HG02884 (cell line): ENCODE results near the gene GREB1.

Source experiments
- ATAC-seq: cut with Tn5 transposase; IDR thresholded peaks from one replicate; pipeline ENCODE4 v1.9.1; 2021; ENCODE audit warnings: mild to moderate bottlenecking, moderate library complexity; ENCODE audit not compliant: unreplicated experiment

The GREB1 gene

GRCh38 chr2:11678306-11678960 is 144.6 kb downstream of the GREB1 start:
- ATAC-seq, result no peak

- ATAC-seq, result no peak
These were observed 145.2 kb downstream of the GREB1 start for GRCh38 chr2:11679016-11679415.

DNA sequence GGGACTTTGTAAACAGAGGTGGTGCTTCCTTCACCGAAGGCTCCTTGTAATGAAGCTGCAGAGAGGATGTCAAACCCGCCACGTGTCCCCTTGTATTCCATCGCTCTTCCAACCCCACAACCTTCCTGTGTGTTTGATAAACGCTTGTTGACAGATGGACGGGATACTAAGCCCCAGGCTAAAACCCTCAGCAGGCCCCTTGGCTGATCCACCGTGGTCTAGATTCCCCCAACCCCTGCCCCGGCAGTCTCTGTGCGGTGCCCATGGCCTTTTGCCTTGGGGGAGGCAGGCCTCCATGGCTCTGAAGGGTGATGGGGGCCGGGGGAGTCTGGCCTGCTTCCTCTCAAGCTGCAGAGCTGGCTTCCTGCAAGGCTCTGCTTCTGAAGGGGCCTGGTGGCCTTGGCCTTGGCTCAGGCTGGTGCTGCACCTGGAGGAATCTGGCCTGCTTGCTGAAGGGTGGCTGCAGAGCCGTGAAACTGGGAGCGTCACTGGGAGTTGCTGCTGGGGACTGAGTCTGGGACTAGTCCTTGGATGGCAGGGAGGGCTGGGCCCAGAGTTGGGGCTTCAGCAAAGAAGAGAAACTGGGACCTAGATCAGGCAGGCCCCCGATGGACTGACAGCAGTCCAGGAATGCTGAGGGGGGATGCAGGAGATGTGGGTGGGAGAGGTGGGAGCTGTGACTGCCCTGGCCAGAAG is 145.8 kb downstream of the GREB1 start:
- no peak for ATAC-seq

- ATAC-seq, result no peak
These were observed 146.5 kb downstream of the GREB1 start for GRCh38 chr2:11680182-11680900.

DNA sequence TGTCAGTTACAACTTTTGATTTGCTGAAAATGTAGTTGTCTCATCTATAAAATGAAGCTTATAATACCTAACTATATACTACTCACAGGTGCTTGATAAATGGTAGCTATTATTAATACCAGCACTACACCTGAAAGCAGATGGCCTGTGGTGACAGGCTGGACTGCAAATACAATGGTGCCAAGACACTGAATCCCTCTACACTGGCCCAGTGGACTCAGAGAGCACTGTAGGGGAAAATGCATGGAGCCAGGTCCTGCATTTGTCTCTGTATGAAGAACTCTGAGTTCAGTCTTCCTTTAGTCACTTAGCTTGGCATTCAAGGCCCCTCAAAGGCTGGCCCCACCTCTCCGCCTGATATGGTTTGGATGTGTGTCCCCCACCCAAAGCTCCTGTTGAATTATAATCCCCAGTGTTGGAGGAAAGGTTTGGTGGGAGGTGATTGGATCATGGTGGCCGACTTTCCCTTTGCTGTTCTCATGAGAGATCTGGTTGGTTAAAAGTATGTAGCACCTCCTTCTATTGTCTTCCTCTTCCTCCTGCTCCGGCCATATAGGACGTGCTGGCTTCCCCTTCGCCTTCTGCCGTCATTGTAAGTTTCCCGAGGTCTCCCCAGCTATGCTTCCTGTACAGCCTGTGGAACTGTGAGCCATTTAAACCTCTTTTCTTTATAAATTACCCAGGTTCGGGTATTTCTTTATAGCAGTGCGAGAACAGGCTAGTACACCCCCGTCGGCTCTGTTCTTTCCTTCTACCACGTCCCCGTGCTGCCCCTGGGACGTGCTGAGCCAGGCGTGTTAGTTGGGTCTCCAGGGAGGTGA is 147.3 kb downstream of the GREB1 start:
- no peak for ATAC-seq

DNA sequence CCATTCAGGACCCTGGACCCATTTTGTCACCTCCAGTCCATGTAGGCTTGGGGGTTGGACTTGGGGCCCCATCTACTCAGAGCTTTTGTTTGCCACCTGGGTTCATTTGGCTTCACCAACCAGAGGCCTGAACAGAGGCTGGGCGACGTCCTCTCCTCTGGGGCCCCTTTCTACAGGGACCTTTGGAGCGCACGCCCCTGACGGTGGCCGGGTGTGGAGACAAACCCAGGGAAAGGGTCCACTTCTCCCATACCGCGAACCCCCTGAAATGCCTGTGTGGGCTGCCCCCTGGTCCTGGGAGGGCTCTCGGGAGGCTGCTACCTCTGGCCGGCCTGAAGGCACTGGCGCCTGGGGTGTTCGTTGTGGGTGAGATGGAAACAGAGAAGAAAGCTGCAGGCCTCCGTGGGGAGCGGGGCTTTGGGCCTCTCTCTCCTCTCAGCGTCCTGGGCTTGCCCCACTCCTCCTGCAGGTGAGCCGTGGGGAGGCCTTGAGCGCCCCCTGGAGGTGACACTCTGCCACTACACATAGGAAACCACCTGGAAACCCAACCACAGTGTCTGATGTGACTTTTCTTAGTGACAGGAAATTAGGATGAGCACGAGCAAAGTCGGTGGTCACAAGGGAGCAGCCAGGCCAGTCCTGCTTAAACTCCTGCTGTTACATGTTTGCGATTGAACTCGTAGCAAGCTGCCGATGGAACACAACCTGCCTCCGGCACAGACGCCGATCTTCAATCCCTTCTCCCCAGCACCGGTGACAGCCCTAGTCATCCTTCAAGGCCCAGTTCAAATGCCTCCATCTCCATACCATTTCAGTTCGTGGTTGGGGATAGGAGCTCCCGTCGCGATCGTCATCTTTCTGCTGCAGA is 148.1 kb downstream of the GREB1 start:
- peak; percentile 62 for ATAC-seq

GRCh38 chr2:11682590-11682915 is 148.7 kb downstream of the GREB1 start:
- ATAC-seq, result no peak

DNA sequence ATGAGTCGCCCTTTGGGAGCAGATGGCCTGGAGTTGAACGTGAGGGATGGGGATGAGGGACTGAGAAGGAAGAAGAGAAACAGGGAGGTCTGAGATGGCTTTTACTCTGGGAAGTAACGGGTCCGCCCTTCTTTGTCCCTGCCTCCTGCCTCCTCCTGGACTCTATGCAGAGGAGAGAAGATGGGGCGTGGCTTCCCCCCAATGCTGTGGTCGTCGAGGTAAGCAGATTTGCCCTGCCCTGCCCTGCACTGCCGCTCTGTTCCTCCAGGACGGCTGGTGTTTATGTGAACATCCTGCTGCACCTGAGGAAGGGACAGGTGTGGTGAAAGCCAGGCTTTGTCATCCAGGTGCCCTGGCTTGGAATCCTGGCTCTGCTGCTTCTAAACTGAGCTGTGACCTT is 149.6 kb downstream of the GREB1 start:
- ATAC-seq, result no peak

DNA sequence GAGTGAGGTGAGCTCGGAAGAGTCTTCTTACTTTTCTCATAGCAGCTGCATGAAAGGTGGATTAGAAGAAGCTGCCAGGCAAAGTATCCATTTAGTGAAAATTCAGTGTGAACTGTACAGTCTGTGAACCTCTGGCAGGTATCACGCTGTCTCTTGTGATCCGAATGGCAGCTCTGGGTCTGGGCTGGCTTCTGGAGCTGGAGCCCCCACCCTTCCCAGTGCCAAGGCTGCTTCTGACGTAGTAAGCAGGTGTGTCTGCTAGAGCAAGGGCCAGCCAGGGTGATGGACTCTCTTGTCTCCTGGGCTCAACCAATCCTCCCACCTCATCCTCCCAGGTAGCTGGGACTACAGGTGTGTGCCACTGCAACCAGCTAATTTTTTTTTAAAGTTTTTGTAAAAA is 150.1 kb downstream of the GREB1 start:
- no peak for ATAC-seq

- ATAC-seq, result no peak
These were observed 151.1 kb downstream of the GREB1 start for GRCh38 chr2:11684894-11685460.

DNA sequence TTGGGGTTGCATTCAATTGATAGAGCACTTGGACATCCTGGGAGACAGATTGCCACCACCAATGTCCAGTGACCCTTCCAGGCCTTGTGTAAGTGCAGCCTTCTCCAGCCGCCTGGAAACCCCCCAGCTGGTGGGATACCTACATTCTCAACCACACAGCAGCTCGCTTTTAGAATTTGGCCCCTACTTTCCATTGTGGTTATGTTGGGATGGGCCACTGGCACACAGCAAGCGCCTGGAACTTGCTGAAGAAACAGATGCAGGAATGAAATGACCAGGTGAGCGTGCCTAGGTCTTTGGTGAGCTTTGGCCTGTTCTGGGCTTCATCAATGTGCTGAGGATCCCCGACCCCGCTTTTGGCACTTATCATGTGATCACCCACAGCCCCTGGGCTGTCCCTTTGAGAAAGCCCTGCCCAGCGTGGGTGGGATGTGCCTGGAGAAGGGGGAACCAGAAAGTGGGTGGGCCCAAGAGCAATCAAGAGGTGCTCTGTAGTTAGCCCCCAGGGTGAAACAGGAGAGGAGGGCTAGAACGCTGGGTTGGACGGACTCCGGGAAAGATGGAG is 152.1 kb downstream of the GREB1 start:
- no peak for ATAC-seq

GRCh38 chr2:11687736-11688135 is 153.9 kb downstream of the GREB1 start:
- ATAC-seq, result no peak

DNA sequence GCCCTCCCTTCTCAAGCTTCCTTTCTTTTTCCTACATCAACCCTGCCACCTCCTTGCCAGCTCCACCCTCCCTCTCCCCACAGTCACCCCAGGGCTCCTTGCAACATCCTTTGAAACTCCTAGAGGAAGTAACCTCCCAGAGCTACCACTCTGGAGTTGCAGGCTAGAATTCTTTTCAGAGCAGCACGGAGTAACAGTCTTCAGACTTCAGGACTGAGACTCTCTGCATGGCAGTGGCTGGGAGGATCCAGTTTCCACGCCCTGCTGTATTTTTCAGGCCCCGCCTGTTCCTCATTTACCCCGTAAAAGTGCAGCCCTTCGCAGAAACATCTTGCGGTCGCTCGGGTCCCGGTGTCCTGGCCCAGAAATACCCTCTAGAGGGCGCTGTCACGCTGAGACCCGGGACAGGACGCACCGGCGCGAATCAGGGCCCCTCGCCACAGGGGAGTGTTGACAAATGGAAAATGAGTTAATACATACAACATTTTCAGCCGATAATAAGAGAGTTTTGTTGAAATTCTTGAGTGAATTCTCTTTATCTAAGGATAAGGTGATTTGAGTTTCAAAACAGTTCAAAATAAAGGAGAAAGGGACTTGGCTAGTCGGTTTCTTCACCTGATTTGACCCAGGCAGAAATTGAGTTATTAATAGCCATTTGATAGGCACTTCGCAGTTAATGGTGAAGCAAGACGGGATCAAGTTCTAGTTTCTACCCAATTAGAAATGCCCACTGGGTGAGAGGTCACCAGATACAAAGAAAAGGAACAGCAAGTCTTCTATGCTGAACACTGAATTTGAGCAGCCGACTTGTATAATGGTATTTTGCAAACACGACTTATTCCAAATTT is 154.6 kb downstream of the GREB1 start:
- ATAC-seq, result peak; percentile 80

DNA sequence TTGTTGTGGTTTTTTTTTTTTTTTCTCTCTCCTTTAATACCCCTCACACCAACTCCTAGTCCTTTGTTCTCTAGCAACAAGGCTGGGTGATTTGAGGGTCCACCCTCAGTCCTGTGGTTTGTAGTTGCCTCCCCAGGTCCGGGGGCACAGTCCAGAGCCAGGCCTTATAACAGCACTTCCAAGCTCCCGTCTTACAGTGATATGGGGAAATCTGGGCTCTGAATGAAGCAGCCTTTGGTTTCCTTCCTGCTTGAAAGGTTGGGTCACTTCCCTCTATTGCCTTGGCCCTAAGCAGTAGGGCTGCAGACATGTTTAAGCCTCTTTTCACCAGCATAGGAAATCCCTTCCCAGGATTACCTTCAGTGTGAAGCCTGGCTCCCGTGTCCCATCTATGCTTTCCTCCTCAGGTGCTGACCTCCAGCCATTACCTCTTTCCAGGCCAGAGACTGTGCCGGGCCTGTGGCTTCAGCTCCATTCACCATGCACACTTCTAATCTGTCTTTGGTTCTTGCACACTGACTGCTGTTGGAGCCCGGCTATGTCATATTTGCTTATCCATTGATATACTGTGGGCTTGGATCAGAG is 157.3 kb downstream of the GREB1 start:
- no peak for ATAC-seq
